Neural progenitor cell (in vitro differentiated cells): ENCODE results near the gene BCL7C.

Experiments
- EZH2 ChIP-seq: fragments of 200-600 bp; sonication (generic); IDR thresholded peaks from 2 replicates; pipeline ENCODE4 v1.6.1; 2017; ENCODE audit warnings: antibody characterized with exemption, mild to moderate bottlenecking, moderate library complexity
- TF ChIP-seq, protein P1 (sequence below): fragments of 200-600 bp; sonication (generic); IDR thresholded peaks from 2 replicates; pipeline ENCODE4 v1.5.1; 2017; ENCODE audit warnings: antibody characterized with exemption, mild to moderate bottlenecking

GRCh38 chr16:30925632-30925987, 31.7 kb upstream of the BCL7C start:
- TF ChIP-seq, protein P1, sequence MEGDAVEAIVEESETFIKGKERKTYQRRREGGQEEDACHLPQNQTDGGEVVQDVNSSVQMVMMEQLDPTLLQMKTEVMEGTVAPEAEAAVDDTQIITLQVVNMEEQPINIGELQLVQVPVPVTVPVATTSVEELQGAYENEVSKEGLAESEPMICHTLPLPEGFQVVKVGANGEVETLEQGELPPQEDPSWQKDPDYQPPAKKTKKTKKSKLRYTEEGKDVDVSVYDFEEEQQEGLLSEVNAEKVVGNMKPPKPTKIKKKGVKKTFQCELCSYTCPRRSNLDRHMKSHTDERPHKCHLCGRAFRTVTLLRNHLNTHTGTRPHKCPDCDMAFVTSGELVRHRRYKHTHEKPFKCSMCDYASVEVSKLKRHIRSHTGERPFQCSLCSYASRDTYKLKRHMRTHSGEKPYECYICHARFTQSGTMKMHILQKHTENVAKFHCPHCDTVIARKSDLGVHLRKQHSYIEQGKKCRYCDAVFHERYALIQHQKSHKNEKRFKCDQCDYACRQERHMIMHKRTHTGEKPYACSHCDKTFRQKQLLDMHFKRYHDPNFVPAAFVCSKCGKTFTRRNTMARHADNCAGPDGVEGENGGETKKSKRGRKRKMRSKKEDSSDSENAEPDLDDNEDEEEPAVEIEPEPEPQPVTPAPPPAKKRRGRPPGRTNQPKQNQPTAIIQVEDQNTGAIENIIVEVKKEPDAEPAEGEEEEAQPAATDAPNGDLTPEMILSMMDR: no peak
- TF ChIP-seq EZH2: no peak
